GM12878 (cell line): ENCODE results near the gene PARS2. TPM values are rescaled to one million over a fixed set of nuclear protein-coding genes. Genes with fewer than 3 reads are reported as not detected.
A peak's percentile ranks its signal among the peaks of the same experiment; 100 is the strongest.

Experiments used
- ATF2 ChIP-seq: IDR thresholded peaks from 2 replicates; pipeline ENCODE4 v1.6.1; 2012; ENCODE audit warnings: low read length, inconsistent platforms
- BCLAF1 ChIP-seq: fragments of 450-650 bp; IDR thresholded peaks from 2 replicates; pipeline ENCODE4 v1.6.1; 2017; ENCODE audit warnings: antibody characterized with exemption, mild to moderate bottlenecking, moderate library complexity
- FOXK2 ChIP-seq: fragments of 450-650 bp; IDR thresholded peaks from 2 replicates; pipeline ENCODE4 v1.6.1; 2017; ENCODE audit warnings: mild to moderate bottlenecking, moderate library complexity
- GABPA ChIP-seq: IDR thresholded peaks from 2 replicates; pipeline ENCODE4 v1.6.1; 2014; ENCODE audit warnings: antibody characterized with exemption, low read depth, mild to moderate bottlenecking, inconsistent platforms
- HDAC6 ChIP-seq: fragments of 200-600 bp; sonication (generic); IDR thresholded peaks from one replicate; pipeline ENCODE4 v1.8.0; 2017; ENCODE audit warnings: antibody characterized with exemption; ENCODE audit not compliant: unreplicated experiment
- IRF3 ChIP-seq: fragments of 450-650 bp; IDR thresholded peaks from 2 replicates; pipeline ENCODE4 v1.6.1; 2014; ENCODE audit warnings: mild to moderate bottlenecking
- KLF5 ChIP-seq: fragments of 450-650 bp; IDR thresholded peaks from 2 replicates; pipeline ENCODE4 v1.6.1; 2014; ENCODE audit warnings: mild to moderate bottlenecking; ENCODE audit not compliant: partially characterized antibody
- MEF2A ChIP-seq: IDR thresholded peaks from 2 replicates; pipeline ENCODE4 v1.6.1; 2011; ENCODE audit warnings: low read depth, mild to moderate bottlenecking, low read length, moderate library complexity; ENCODE audit not compliant: insufficient read depth
- NFIC ChIP-seq: IDR thresholded peaks from 2 replicates; pipeline ENCODE4 v1.6.1; 2012; ENCODE audit warnings: low read depth, mild to moderate bottlenecking, inconsistent platforms, low read length, moderate library complexity
- POLR2AphosphoS2 ChIP-seq: IDR thresholded peaks from 2 replicates; pipeline ENCODE4 v1.6.1; 2011; ENCODE audit warnings: low read depth, mild to moderate bottlenecking, low read length, improper control_type of control experiment, moderate library complexity
- SIN3A ChIP-seq: IDR thresholded peaks from 2 replicates; pipeline ENCODE4 v1.6.1; 2012; ENCODE audit warnings: low read depth, low read length, improper control_type of control experiment
- STAT3 ChIP-seq: IDR thresholded peaks from 2 replicates; pipeline ENCODE4 v1.6.1; 2011; ENCODE audit warnings: low read depth, low read length, improper control_type of control experiment
- TARDBP ChIP-seq: IDR thresholded peaks from 2 replicates; pipeline ENCODE4 v1.6.1; 2016; ENCODE audit warnings: borderline replicate concordance
- TCF12 ChIP-seq: IDR thresholded peaks from 2 replicates; pipeline ENCODE4 v1.6.1; 2011; ENCODE audit warnings: low read depth, mild to moderate bottlenecking, low read length
- TCF7 ChIP-seq: IDR thresholded peaks from 2 replicates; pipeline ENCODE4 v1.6.1; 2014; ENCODE audit warnings: antibody characterized with exemption, borderline replicate concordance
- YBX1 ChIP-seq: fragments of 450-650 bp; IDR thresholded peaks from 2 replicates; pipeline ENCODE4 v1.6.1; 2016; ENCODE audit warnings: antibody characterized with exemption
- ZNF207 ChIP-seq: fragments of 450-650 bp; IDR thresholded peaks from 2 replicates; pipeline ENCODE4 v1.6.1; 2014; ENCODE audit warnings: antibody characterized with exemption, mild to moderate bottlenecking, borderline replicate concordance
- ZNF24 ChIP-seq: fragments of 450-650 bp; IDR thresholded peaks from 2 replicates; pipeline ENCODE4 v1.6.1; 2017; ENCODE audit warnings: antibody characterized with exemption, mild to moderate bottlenecking
- ZNF622 ChIP-seq: fragments of 450-650 bp; IDR thresholded peaks from 2 replicates; pipeline ENCODE4 v1.6.1; 2017; ENCODE audit warnings: mild to moderate bottlenecking, inconsistent platforms
- ZSCAN29 ChIP-seq: fragments of 450-650 bp; IDR thresholded peaks from 2 replicates; pipeline ENCODE4 v1.6.1; 2017; ENCODE audit warnings: mild to moderate bottlenecking, moderate library complexity
- polyA plus RNA-seq, 11 experiments: library from polyadenylated mRNA; depleted of rRNA in 4 of 11; unstranded in 6 of 11; stranded (reverse) in 5 of 11; fragments of >200 nt; fragmentation: Nextera tagmentation in 4 of 11; fragmentation: Illumina TruSeq in 1 of 11; extraction: Ambion mirVana in 4 of 11; extraction: Trizol in 1 of 11; gene quantifications; 1 replicate in 1 of 11; 2 replicates in 10 of 11; pipeline versions ENCODE4 v1.2.1 to v1.2.3, GENCODE V29; 2011 to 2016; ENCODE audit warnings: inconsistent platforms in 2 of 11, missing spikeins in 2 of 11, low read depth in 1 of 11
- total RNA-seq, 4 experiments: library from RNA; depleted of rRNA in 3 of 4; stranded (reverse); fragments of >200 nt in 3 of 4; fragmentation: Illumina TruSeq in 1 of 4; extraction: Trizol in 1 of 4; gene quantifications; 2 replicates each; pipeline versions ENCODE4 v1.2.1 to v1.2.3, GENCODE V29; 2013 to 2021
- TF ChIP-seq, protein P1 (sequence below): fragments of 450-650 bp; IDR thresholded peaks from 2 replicates; pipeline ENCODE4 v1.6.1; 2018; ENCODE audit warnings: borderline replicate concordance, mild to moderate bottlenecking; ENCODE audit not compliant: partially characterized antibody

PARS2 gene
- total and polyA plus RNA-seq, 10 of the 15 experiments (the other 5 are each of a cell fraction or from before 2014, with no cell fraction given): 3.7 to 12.2 (median 5.9) TPM

GRCh38 chr1:54715493-54716298 is 48.6 kb downstream of the PARS2 start, which contains the start of gene TTC4 (continued):
- TF ChIP-seq SIN3A: peak; percentile 56; the same call in 1 of the 2 replicates
- no peak for TF ChIP-seq IRF3
- no peak for TF ChIP-seq FOXK2
- TF ChIP-seq BCLAF1: no peak
- no peak for TF ChIP-seq ZNF622
- peak; percentile 46 for TF ChIP-seq HDAC6
- TF ChIP-seq STAT3: no peak
- no peak for TF ChIP-seq YBX1
- peak; percentile 70; the same call in 1 of the 2 replicates for TF ChIP-seq POLR2AphosphoS2
- TF ChIP-seq MEF2A: 0 out of 2 replicates have a peak, but pooled peaks have one; percentile 38
- TF ChIP-seq KLF5: peak; percentile 25
- TF ChIP-seq TCF12: no peak
- TF ChIP-seq ATF2: no peak; the same call in 1 of the 2 replicates
- TF ChIP-seq, protein P1, sequence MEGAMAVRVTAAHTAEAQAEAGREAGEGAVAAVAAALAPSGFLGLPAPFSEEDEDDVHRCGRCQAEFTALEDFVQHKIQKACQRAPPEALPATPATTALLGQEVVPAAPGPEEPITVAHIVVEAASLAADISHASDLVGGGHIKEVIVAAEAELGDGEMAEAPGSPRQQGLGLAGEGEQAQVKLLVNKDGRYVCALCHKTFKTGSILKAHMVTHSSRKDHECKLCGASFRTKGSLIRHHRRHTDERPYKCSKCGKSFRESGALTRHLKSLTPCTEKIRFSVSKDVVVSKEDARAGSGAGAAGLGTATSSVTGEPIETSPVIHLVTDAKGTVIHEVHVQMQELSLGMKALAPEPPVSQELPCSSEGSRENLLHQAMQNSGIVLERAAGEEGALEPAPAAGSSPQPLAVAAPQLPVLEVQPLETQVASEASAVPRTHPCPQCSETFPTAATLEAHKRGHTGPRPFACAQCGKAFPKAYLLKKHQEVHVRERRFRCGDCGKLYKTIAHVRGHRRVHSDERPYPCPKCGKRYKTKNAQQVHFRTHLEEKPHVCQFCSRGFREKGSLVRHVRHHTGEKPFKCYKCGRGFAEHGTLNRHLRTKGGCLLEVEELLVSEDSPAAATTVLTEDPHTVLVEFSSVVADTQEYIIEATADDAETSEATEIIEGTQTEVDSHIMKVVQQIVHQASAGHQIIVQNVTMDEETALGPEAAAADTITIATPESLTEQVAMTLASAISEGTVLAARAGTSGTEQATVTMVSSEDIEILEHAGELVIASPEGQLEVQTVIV: peak; percentile 26
- peak; percentile 82 for TF ChIP-seq ZNF24
- TF ChIP-seq ZSCAN29: no peak
- peak; percentile 98 for TF ChIP-seq GABPA
- 0 out of 2 replicates have a peak, but pooled peaks have one; percentile 75 for TF ChIP-seq TARDBP
- peak; percentile 93 for TF ChIP-seq ZNF207
- no peak for TF ChIP-seq TCF7
- TF ChIP-seq NFIC: no peak
